ENCODE data around the gene MON1A.

Gene MON1A

DNA sequence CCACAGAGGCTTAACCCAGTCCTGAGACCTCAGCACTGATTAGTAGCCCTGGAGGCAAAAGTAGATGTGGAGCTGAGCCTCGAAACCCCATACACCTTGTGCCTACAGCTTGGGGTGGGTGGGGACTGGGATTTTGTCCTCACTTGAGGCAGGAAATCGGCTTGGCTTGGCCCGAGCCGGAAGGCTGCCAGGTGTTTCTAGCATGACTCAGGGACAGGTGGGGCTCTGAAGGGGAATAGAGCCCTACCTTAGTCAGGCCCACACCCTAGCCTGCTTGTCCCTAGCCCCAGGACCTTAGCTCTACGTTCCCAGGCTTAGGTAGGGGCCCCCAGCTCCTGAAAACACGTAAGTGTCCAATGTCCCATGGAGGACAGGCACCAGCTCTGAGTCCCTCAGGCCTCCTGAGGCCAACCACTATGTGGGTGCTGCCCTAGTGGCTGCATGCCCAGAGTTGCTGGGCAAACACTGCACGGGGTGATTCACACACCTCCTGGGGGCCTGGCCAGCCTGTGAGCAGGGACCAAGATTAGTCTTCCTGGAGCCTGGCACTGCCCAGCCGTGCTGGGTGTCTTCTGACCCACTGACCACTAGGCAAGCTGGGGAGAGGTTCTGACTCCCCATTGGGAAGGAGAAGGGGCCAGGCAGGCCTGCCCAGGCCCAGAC, 29.0 kb downstream of the MON1A start:
- H3K27ac ChIP-seq (ENCODE audit: low read length) = peak overlapping the region; percentile 22; the same call in 1 of the 2 replicates
- H3K9me2 ChIP-seq (replicated peaks; ENCODE audit: insufficient read depth, low read length) = no peaks in the 10 kb centered on the region
- peak overlapping the region; percentile 10; the same call in 1 of the 2 replicates for H3K4me2 ChIP-seq (ENCODE audit: low read depth, low read length)
- H3K36me3 ChIP-seq (replicated peaks; ENCODE audit: insufficient read depth, low read length) = no peaks in the 10 kb centered on the region
- H3K4me3 ChIP-seq (ENCODE audit: low read length) = no peak overlapping the region
- H2AFZ ChIP-seq (ENCODE audit: low read length) = 0 out of 2 replicates have a peak overlapping the region, but pooled peaks have one; percentile 11
- no peaks in the 10 kb centered on the region for H3K9me3 ChIP-seq (replicated peaks; ENCODE audit: insufficient read depth, low read length)
- no peaks in the 10 kb centered on the region for H3F3A ChIP-seq (ENCODE audit: insufficient read depth, low read length)
- no peaks in the 10 kb centered on the region for H4K20me1 ChIP-seq (ENCODE audit: insufficient read depth, low read length)
- no peaks in the 10 kb centered on the region for H3K27me3 ChIP-seq (replicated peaks; ENCODE audit: insufficient read depth, low read length)
- H3K9ac ChIP-seq (ENCODE audit: low read length) = no peak overlapping the region
- TF ChIP-seq EZH2 (optimal IDR thresholded peaks at IDR 0.05; ENCODE audit: low read depth, low read length) = no peak
- no peak for TF ChIP-seq EZH2phosphoT487 (IDR thresholded peaks at IDR 0.05; ENCODE audit: low read length)
- TF ChIP-seq, protein P1, sequence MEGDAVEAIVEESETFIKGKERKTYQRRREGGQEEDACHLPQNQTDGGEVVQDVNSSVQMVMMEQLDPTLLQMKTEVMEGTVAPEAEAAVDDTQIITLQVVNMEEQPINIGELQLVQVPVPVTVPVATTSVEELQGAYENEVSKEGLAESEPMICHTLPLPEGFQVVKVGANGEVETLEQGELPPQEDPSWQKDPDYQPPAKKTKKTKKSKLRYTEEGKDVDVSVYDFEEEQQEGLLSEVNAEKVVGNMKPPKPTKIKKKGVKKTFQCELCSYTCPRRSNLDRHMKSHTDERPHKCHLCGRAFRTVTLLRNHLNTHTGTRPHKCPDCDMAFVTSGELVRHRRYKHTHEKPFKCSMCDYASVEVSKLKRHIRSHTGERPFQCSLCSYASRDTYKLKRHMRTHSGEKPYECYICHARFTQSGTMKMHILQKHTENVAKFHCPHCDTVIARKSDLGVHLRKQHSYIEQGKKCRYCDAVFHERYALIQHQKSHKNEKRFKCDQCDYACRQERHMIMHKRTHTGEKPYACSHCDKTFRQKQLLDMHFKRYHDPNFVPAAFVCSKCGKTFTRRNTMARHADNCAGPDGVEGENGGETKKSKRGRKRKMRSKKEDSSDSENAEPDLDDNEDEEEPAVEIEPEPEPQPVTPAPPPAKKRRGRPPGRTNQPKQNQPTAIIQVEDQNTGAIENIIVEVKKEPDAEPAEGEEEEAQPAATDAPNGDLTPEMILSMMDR (IDR thresholded peaks at IDR 0.05; ENCODE audit: low read length) = no peak
- peaks cover 16% of the 10 kb centered on the region for H3K4me1 ChIP-seq (ENCODE audit: low read length)
- no peaks in the 10 kb centered on the region for H3K79me2 ChIP-seq (ENCODE audit: low read length)
- peak; percentile 39 for DNase-seq

DNA sequence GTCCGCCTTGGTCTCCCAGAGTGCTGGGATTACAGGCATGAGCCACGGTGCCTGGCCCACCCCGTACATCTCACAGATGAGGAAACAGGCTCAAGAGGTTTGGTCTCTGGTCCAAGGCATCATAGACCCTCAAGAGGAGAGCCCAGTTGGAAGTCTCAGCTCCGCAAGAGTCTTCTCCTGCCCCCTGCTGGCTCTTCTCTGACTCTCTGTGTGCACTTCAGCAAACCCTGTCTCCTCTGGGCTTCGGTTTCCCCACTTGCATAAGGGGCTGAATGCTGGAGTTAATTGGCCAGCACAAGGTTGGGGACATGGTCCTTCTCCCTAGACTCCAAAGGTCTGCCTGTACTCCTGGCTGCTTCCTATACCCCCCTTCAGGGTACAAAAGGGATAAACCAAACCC, 29.8 kb downstream of the MON1A start:
- no peak overlapping the region for H3K9ac ChIP-seq (ENCODE audit: low read length)
- no peaks in the 10 kb centered on the region for H3K27me3 ChIP-seq (replicated peaks; ENCODE audit: insufficient read depth, low read length)
- no peak for TF ChIP-seq EZH2phosphoT487 (IDR thresholded peaks at IDR 0.05; ENCODE audit: low read length)
- TF ChIP-seq, protein P1 (IDR thresholded peaks at IDR 0.05; ENCODE audit: low read length) = peak; percentile 12; the same call in 1 of the 2 replicates
- H3K4me1 ChIP-seq (ENCODE audit: low read length) = peaks cover 16% of the 10 kb centered on the region
- H3K9me3 ChIP-seq (replicated peaks; ENCODE audit: insufficient read depth, low read length) = no peaks in the 10 kb centered on the region
- H3K79me2 ChIP-seq (ENCODE audit: low read length) = no peaks in the 10 kb centered on the region
- H3K4me2 ChIP-seq (ENCODE audit: low read depth, low read length) = no peak overlapping the region
- H3K27ac ChIP-seq (ENCODE audit: low read length) = peak overlapping the region; percentile 10; the same call in 1 of the 2 replicates
- no peak overlapping the region for H2AFZ ChIP-seq (ENCODE audit: low read length)
- no peaks in the 10 kb centered on the region for H3K9me2 ChIP-seq (replicated peaks; ENCODE audit: insufficient read depth, low read length)
- DNase-seq = no peak
- no peak overlapping the region for H3K4me3 ChIP-seq (ENCODE audit: low read length)
- H3K36me3 ChIP-seq (replicated peaks; ENCODE audit: insufficient read depth, low read length) = no peaks in the 10 kb centered on the region
- no peaks in the 10 kb centered on the region for H4K20me1 ChIP-seq (ENCODE audit: insufficient read depth, low read length)
- H3F3A ChIP-seq (ENCODE audit: insufficient read depth, low read length) = no peaks in the 10 kb centered on the region

DNA sequence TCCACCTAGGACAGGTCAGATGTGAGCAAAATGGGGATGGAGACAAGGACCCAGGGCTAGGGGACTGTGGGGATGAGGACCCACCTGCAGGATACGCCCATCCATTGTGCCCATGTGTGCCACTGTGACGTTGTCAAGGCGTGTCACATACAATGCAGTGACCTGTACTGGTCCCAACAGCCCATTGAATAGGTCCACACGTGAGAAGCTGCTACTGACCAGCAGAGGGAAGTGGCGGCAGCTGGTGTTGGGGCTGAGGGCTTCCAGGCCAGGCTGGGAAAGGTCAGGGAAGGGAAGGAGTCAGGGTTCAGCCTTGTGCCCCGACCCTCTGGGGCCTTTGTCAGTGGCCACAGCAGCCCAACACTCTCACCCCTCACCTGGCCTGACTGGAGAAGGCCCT, 30.6 kb downstream of the MON1A start:
- Histone ChIP-seq H3K4me3 (ENCODE audit: low read length) (no peak overlapping the region), H3K27ac (ENCODE audit: low read length) (no peak overlapping the region), H4K20me1 (ENCODE audit: insufficient read depth, low read length) (no peaks in the 10 kb centered on the region), H3K79me2 (ENCODE audit: low read length) (no peaks in the 10 kb centered on the region), H3K4me2 (ENCODE audit: low read depth, low read length) (no peak overlapping the region), H2AFZ (ENCODE audit: low read length) (no peak overlapping the region), H3K9me3 (replicated peaks; ENCODE audit: insufficient read depth, low read length) (no peaks in the 10 kb centered on the region), H3K9me2 (replicated peaks; ENCODE audit: insufficient read depth, low read length) (no peaks in the 10 kb centered on the region), H3F3A (ENCODE audit: insufficient read depth, low read length) (no peaks in the 10 kb centered on the region), H3K27me3 (replicated peaks; ENCODE audit: insufficient read depth, low read length) (no peaks in the 10 kb centered on the region), H3K36me3 (replicated peaks; ENCODE audit: insufficient read depth, low read length) (no peaks in the 10 kb centered on the region), H3K9ac (ENCODE audit: low read length) (no peak overlapping the region), H3K4me1 (ENCODE audit: low read length) (peaks cover 16% of the 10 kb centered on the region)
- DNase-seq = no peak
- TF ChIP-seq EZH2 (optimal IDR thresholded peaks at IDR 0.05; ENCODE audit: low read depth, low read length) (no peak), EZH2phosphoT487 (IDR thresholded peaks at IDR 0.05; ENCODE audit: low read length) (no peak)
- TF ChIP-seq, protein P1 (IDR thresholded peaks at IDR 0.05; ENCODE audit: low read length) = no peak
